GM18870 (cell line): ENCODE results near the gene IFT122.

ENCODE experiments used
- ATAC-seq: cut with Tn5 transposase; IDR thresholded peaks from one replicate; pipeline ENCODE4 v1.9.1; 2021; ENCODE audit warnings: moderate library complexity; ENCODE audit not compliant: unreplicated experiment

IFT122 gene

DNA sequence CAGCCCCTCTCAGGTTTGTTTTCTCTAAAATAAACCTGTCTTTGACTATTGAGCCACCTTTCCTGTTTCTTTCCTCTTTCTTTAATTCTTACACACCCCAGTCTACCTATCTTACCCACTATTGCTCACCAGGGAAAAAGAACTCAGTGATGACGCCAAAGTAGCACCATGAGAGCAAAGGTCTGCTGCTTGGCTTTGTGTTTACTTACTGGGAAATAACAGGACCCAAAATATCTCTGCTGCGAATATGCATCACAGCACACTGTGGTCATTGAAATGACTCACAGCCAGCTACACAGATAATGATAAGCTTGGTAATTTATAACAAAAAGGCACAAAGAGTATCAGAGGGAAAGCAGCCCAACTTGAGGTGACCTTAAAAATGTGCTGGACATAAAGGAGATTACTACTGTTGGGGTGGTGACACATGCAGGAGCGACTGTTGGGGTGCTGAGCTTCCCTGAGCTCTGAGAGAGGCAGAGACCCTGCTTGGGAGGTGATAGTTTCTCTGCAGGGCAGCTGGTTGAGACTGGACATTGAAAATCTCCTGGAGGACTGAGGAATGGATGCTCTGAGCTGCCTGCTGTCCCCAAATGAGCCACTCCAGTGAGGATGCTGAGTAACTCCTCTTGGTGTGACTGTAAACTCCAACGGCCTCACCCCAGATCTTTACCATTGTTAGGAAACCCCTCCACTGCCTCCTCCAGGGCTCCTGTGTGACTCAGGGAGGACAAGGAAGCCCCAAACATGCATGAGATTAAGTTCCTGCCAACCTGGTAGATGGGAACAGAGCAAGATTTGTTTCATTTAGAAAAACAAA, 26.1 kb upstream of the IFT122 start:
- peak; percentile 84 for ATAC-seq

DNA sequence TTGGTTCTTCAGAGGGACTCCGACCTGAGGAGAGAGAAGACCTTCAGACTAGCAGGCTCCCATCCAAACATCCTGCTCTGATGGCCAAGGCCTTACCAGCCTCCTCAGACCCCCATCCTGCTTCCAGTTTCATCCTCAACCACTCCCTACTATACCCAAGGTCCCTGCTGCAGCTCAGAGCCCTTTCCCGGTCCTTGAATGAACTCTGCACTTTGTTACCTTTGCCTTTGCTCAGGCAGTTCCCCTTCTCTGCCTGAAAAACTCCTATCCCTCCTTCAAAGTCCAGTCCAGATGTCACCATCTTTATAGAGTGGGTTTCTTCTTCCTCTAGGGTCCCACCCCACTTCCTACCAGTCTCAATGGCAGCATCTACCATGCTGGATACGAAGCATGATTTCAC, 24.6 kb upstream of the IFT122 start:
- no peak for ATAC-seq

DNA sequence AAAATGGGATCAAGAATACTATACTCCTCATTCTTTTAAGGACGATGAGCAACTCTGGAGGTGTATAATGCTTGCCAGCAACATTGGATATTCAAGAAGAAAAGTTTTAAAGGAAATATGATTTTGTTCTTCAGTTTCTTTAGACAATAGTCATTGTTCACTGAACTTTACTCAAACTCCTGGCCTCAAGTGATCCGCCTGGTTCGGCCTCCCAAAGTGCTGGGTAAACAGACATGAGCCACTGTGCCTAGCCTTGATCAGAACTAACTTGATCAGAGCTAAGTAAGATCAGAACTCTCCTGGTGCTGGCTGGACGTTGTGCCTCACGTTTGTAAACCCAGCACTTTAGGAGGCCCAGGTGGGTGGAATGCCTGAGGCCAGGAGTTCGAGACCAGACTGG, 24.2 kb upstream of the IFT122 start:
- no peak for ATAC-seq

DNA sequence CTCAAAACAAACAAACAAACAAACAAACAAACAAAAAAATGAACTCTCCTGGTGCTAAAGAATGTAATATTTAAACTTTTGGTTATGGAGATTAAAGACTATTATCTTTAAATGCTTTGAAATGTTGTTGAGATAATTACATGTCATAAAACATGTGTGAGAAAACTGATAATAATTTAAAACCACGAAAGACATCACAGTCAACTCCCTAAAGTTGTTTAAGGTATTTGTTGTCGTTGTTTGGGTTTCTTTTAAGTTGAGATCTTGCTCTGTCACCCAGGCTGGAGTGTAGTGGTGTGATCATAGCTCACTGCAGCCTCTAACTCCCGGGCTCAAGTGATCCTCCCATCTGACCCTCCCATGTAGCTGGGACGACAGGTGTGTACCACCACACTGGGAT, 23.6 kb upstream of the IFT122 start:
- no peak for ATAC-seq

DNA sequence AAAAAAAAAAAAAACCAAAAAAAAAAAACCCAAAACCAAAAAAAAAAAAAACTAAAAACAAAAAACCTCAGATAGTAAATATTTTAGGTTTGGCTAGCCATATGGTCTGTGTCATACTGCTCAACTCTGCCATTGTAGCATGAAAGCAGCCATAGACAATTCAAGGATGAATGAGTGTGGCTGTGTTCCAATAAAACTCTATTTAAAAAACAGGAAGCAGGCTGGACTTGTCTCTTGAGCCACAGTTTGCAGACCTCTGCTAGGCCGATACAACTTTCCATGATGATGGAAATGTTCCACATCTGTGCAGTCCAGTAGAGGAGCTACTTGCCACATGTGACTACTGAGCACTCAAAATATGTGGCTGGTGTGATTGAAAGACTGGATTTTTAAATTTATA, 22.7 kb upstream of the IFT122 start:
- ATAC-seq: no peak

DNA sequence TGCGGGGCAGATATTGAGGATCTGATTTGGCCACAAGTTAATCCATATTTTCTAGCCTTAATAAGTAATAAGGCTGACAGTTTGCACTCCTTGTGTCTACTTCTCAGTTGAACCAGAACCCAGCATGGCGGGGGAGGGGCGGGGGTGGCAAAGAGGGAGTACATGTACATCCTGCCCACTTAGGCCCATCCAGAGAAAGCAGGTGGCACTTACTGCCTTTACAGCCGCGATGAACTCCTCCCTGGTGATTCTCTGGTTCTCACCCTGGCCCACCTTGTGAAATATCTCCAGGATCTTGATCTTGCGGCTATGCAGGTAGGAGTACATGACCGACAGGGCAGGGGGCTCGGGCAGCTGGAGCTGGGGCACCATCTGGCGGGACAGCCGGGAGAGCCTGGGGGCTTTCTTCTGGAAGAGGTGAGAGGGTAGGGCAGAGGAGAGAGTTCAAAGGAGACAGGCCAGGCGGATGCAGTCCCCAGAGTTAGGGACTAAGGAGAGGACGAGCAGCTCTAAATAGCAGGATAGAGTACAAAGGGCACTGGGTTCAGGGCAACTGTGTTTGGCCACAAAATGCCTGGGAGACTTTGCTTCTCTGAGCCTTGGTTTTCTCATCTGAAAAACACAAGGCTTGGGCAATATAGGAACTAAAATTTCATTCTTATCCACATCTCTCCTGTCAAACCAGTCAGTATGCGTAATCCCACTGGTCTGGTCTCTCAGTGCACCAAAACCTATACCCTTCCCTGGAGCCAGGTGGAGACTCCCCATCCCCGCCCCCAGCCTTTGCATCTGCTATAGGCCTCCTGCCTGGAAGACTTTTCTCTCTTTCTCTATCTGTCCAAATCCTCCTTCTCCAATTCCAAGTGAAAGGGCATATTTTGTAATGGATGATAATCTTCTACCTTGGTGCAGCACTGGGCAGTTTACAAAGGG, 21.7 kb upstream of the IFT122 start:
- ATAC-seq: no peak

DNA sequence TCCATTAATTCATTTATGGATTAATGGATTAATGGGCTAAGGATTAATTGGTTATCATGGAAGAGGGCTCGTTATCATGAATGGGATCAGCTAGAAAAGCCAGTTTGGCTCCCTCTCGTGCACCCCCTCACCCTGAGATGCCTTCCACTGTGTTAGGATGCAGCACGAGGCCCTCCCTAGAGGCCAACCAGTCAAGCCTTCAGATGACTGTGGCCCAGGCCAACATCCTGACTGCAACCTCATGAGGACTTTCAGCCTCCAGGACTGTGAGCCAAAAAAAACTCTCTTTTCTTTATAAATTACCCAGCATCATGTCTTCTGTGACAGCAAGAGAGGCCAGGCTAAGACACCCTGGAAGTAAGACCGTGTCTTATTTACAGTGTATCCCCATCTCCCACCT, 20.5 kb upstream of the IFT122 start:
- ATAC-seq: no peak

DNA sequence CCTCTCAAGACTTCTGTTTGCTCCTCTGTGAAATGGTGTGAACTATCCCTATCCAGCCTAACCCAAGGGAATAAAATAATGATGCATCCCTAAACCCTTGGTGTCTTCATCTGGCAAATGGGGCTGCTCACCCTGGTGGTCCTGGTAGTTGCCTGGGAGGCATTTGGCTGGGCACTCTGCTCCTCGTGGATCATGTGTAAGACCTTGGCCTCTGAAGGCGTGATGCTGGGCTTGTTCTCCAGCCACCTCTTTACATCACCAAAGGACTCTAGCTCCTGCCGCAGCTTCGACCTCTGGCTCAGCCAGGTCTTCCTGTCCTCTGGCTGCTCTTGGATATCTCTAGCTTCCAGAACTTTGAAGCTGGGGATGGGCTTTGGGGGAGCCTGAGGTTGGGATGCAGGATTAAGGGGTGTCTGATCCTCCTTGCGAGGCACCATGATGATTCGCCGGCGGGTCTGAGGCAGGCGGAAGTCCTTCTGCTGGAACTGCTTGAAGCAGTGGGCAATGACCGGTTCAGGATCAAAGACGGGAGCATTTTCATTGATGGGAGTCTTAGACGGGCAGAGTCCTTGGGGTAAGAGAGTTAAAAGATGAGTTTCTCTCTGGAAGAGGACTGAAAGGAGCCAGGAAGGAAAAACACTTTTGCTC, 18.7 kb upstream of the IFT122 start:
- ATAC-seq: no peak

DNA sequence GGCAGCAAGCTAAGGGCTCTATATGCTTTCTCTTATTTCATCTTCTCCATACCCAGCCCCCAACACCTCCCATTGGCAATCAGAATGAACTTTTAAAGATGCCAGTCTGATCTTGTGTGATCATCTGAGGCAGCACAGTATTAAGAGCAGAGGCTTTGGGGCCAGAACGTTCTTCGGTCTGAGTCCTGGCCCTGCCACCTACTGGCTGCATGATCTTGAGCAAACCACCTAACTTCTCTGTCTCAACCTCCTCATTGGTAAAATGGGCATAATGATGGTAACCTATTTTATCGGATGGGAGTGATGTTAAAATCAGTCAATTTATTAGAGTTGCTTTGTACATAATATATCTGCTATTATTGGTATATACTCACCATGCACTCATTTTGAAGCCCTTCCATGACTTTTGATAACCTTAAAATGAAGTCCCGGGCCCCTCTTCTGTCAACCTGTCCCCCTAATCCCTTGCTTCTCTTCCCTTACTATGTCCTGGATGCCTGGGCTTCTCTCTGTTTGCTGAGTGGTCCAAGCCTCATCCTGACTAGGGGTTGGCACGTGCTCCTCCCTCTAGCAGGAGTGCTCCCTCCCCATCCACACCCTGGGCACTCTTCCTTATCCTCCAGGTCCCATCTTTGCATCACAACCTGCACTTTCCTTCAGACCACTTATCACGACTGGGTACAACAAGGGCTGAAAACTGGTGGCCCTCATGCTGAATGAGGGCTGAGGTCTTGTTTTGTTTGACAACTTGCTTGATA, 17.9 kb upstream of the IFT122 start:
- no peak for ATAC-seq

DNA sequence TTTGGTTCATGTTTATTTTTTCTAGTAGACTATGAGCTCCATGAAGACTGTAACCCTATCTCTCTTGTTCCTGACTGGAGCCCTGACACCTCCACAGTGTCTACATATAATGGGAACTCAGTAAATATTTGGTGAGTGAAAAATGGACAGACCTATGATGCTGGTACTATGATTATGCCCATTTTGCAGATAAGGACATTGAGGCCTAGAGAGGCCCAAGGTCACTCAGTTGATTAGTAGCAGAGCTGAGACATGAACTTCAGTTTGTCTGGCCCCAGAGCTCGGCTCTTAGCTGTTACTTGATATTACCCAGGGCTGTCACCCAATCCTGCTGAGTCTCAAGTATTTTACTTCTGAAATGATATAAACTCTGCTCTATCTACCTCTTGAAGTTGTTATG, 17.1 kb upstream of the IFT122 start:
- ATAC-seq: no peak

DNA sequence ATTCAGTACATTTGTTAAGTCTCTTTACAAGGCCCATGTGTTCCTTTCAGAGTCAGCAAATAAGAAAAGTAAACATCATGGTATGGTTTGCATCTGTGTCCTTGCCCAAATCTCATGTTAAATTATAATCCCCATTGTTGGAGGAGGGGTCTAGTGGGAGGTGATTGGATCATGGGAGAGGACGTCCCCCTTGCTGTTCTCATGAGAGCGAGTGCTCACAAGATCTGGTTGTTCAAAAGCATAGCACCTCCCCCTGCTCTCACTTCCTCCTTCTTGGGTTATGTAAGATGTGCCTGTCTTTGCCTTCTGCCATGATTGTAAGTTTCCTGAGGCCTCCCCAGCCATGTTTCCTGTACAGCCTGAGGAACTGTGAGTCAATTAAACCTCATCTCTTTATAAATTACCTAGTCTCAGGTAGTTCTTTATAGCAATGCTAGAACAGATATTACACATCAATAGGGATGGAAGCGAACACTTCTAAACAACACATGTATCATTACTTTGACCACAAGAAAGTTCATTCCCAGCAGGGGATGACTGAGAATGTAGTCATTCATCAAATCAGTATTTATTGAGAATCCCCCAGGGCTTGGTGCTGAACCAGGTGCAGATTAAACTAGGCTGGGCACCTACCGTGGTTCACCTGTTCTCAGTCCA, 15.7 kb upstream of the IFT122 start:
- ATAC-seq: peak; percentile 49

DNA sequence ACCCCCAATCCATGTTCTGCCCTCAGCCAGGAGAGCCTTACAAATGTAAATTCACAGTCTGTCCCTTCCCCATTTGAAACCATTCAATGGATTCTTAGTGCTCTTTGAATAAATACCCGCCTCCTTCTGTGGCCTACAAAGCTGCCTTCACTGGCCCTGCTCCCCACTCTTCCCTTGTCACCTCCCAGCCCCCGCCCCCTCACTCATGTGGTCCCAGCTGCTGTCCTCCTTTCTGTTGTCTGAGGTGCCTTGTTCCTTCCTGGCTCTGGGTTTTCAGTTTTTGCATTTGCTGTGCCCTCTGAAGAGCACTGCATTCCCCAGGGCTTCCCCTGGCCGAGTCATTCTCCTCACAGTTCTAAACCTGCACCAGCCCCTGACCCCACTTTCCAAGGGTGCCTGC, 14.8 kb upstream of the IFT122 start:
- no peak for ATAC-seq

DNA sequence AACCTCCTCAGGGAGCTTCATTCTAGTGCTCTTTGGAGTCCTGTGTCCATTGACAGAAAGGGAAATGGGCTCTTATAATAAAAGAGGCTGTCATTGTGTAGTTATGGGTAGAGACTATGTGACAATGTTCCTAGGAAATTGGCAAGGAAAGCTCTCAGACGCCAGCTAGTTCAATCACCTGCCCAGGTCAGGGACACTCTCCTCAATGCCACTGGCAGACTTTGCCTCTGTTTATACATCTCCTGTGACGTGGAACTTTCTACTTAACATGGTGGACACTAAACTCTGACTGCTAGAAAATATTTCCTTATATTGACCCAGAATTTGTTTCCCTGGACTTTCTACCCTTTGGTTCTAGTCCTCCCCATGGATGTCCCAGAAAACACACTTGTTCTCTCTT, 14.4 kb upstream of the IFT122 start:
- no peak for ATAC-seq

DNA sequence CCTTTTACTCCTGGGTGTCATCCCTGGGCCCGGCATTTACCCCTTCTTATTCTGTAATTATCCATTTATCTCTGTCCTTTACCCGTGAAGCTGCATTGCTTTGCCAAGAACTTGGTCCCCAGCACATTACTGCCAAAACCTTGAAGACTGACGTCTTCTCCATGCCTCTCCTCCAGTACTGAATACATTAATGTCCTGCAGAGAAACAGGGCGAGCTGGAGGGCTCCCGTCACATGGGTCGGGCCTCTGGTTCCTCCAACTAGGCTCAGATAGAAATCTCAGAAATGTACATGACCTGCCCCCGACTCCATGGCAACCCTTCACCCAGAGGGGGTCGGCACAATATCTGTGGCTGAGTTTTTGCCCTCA, 12.0 kb upstream of the IFT122 start:
- no peak for ATAC-seq

DNA sequence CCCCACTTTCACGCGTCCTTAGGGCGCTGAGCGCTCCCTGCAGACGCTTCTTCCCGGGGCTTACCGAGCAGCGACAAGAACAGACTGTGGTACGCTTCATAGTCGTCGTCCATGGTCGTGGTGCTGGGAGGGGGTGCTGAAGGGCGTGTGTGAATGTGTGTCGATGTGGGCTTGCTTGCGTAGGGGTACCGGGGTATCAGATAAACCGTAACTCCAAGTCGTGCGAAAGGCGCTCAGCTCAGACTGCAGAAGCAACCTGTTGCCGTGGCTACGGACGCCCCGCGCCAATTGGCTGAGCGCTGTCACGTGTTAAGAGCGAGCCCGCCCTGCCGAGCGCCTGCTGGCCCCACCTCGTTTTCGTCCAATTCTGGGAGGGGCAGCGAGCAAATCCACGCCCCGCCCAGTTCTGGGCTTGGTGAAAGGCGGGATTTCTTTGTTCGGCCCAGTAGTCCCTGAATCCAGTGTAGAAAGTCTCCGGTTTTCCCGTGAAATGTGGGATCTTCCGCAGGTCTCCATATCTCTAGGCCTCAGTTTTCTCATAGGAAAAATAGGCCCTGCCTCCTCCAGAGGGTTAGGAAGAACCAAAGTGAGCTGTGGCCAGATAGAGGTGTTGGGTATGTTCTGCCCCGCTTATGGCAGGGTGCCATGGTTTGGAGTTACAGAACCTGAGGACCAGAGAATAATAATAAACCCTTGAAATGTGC, 11.5 kb upstream of the IFT122 start, which contains the start of gene EFCAB12:
Gene EFCAB12, minus strand, starts transcription at position 261 of the 704 bp plus-strand sequence. Its CDS starts 148 bp downstream, at position 113.
- peak; percentile 75 for ATAC-seq

DNA sequence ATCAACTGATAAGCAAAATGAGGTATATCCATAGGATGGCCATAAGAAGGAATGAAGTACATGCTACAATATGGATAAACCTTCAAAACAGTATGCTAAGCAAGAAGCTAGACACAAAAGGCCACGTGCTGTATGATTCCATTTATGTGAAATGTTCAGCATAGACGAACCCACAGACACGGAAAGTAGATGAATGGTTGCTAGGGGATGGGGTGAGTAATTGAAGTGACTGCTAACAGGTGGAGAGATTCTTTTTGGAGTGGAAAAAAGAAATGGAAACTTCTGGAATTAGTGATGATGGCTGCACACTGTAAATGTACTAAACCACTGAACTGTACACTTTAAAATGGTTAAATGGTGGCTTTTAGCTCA, 11.0 kb upstream of the IFT122 start:
- ATAC-seq: no peak

DNA sequence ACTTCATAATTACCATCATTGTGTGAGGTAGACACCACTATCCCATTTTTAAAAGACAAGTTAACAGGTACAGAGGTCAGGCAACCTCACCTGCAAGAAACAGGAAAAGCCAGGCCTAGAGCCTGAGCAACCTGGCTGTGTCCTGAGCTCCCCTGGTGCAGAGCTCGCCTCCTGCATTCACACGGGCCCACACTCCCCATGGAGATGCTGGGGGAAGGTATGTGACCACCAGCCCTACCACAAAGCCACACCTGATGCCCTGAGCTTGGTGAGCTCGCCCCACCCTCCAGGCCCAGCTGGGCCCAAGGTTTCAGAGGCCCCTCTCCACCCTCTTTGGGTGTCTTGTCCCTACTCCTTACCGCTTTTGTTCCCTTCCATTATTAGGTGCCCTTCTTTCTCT, 10.4 kb upstream of the IFT122 start:
- no peak for ATAC-seq

DNA sequence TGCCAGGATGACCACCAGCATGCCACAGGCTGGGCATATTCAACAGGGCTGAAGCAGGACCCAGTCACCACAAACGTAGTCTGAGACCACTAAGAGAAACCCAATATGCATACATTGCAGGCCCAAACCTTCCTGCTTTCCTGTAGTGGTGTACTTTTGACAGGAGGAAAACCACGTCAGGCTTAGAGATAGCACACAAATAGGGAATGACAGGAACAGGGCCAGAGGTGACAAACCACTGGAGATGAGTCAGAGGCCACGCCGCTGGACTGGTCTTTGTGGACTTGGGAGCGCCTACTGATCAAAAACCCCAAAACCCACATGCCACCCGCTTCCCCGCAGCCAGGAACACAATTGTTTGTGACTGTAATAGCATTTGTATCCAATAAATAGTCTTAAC, 8.0 kb upstream of the IFT122 start:
- no peak for ATAC-seq

DNA sequence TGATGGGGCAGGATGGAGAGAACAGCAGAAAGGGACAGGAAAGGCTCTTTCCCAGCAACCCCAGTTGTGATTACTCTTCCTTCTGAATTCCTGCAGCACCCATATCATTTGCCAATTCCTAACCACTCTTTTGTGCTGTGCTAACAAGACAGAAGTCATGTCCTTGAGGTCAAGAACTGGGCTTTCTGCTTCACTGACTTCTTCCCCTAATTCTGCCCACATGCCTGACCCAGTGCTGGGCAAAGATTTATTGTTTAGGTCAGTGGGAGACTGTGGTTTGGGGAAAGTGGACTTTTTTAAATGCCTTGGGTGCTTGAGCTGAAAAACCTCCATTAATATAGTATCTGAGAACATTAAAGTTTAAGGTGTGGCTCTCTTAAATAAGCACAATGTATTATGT, 7.4 kb upstream of the IFT122 start:
- no peak for ATAC-seq

DNA sequence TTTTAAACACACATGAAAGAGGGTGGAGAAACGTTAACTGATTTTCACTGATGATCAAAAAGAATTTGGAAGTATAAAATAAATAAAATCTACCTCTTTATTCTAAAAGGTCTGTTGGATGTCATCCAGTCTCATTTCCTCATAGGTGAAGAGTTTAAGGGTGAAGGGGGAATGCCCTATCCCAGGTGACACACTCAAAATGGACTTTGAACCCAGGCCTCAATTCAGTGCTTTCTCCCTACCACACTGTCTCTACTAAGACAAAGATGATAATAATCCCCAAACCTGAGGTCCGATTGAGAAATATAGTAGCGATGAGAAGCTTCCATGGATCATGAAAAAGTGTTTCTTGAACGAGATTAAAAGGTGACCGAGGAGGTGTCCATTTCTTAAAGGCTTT, 6.5 kb upstream of the IFT122 start:
- ATAC-seq: no peak
